GM21723 (cell line): ENCODE data around the gene TUBB4A.

Experiments
- ATAC-seq: cut with Tn5 transposase; IDR thresholded peaks from one replicate; pipeline ENCODE4 v1.9.1; 2021; ENCODE audit warnings: mild to moderate bottlenecking, moderate library complexity; ENCODE audit not compliant: unreplicated experiment

The TUBB4A gene

GRCh38 chr19:6446452-6446851 lies 55.7 kb downstream of the TUBB4A start:
- no peak for ATAC-seq
